ENCODE measurements around the gene KRTAP9-3. TPM values are rescaled to one million over a fixed set of nuclear protein-coding genes. Genes with fewer than 3 reads are reported as not detected.
"Not testable (repeated sequence)": the region's sequence is repeated elsewhere in the genome, so short reads cannot be mapped to it uniquely, and the experiment has no call there.

Gene KRTAP9-3
- total and polyA plus RNA-seq, 8 donors, result not detected

GRCh38 chr17:41251261-41251660 is 19.0 kb downstream of the KRTAP9-3 start:
- DNase-seq, result no peak
- Histone ChIP-seq H3K9me3 (no peaks in the 10 kb centered on the region), H3K4me1 (no peaks in the 10 kb centered on the region), H3K36me3 (no peaks in the 10 kb centered on the region), H3K4me3 (no peak overlapping the region), H3K27ac (no peak overlapping the region), H3K27me3 (peaks cover 0 to 12% (median 3%) of the 10 kb centered on the region in 3 donors)
- no peak for TF ChIP-seq EP300 (IDR thresholded peaks at IDR 0.05)
- TF ChIP-seq POLR2AphosphoS5 (IDR thresholded peaks at IDR 0.05), result no peak
- TF ChIP-seq POLR2A (IDR thresholded peaks at IDR 0.05), result no peak
- no peak for TF ChIP-seq CTCF (IDR thresholded peaks at IDR 0.05)
- intact Hi-C loops (cut with DNase I; ENCODE audit: low total_unique reads), result no loop called here
- 83 to 93% (median 90%) methylated on average over 1 of the region's 1 CpG for WGBS, 5 donors

- H3K27me3 ChIP-seq, result peaks cover 0 to 21% (median 0%) of the 10 kb centered on the region in 3 donors
- H3K4me3 ChIP-seq, result no peak overlapping the region
- no peaks in the 10 kb centered on the region for H3K36me3 ChIP-seq
- H3K27ac ChIP-seq, result no peak overlapping the region
- DNase-seq, result no peak
- no peaks in the 10 kb centered on the region for H3K4me1 ChIP-seq
- intact Hi-C loops (cut with DNase I; ENCODE audit: low total_unique reads), result no loop called here
- TF ChIP-seq POLR2AphosphoS5 (IDR thresholded peaks at IDR 0.05), result no peak
- no peak for TF ChIP-seq CTCF (IDR thresholded peaks at IDR 0.05)
- TF ChIP-seq POLR2A (IDR thresholded peaks at IDR 0.05), result no peak
- TF ChIP-seq EP300 (IDR thresholded peaks at IDR 0.05), result no peak
- WGBS, 5 donors, result 0 to 76% (median 32%) methylated on average over 1 of the region's 1 CpG
- no peaks in the 10 kb centered on the region for H3K9me3 ChIP-seq
Observed at GRCh38 chr17:41254861-41255260, 22.6 kb downstream of the KRTAP9-3 start.

- H3K27ac ChIP-seq; DNase-seq; H3K4me1 ChIP-seq; H3K4me3 ChIP-seq; H3K36me3 ChIP-seq; H3K9me3 ChIP-seq; intact Hi-C loops (cut with DNase I; ENCODE audit: low total_unique reads): not testable (repeated sequence)
- WGBS, 5 donors, result 67 to 82% (median 78%) methylated on average over 2 to 5 of the region's 5 CpGs; no CpG with 5 or more reads in 1 of the 5 donors
- H3K27me3 ChIP-seq, result peaks cover 0 to 21% (median 0%) of the 10 kb centered on the region in 3 donors
Observed at GRCh38 chr17:41255381-41256290, 23.4 kb downstream of the KRTAP9-3 start, which contains the start of gene KRTAP9-9. Gene KRTAP9-9, plus strand, starts transcription at chr17:41255384.

DNA sequence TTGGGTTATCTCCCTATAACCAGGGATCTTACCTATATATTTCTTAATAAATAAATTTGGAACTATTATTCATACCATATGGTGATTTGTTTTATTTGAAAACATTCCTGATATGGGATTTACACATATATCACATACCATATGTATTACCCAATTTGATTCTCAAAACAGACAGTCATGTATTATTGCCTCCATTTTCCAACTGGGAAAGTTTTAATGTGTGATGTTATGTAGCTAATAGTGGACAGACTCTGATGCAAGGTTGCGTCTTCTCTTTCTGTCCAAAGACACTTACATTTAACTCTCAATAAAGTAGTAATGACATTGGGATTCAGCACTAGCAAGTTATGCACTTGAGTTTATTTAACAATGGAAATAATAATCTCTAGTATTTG is 24.0 kb downstream of the KRTAP9-3 start:
- TF ChIP-seq POLR2A (IDR thresholded peaks at IDR 0.05), result no peak
- TF ChIP-seq EP300 (IDR thresholded peaks at IDR 0.05), result no peak
- DNase-seq, result no peak
- H3K27ac ChIP-seq, result no peak overlapping the region
- H3K9me3 ChIP-seq, result no peaks in the 10 kb centered on the region
- no peaks in the 10 kb centered on the region for H3K4me1 ChIP-seq
- no peaks in the 10 kb centered on the region for H3K36me3 ChIP-seq
- intact Hi-C loops (cut with DNase I; ENCODE audit: low total_unique reads), result no loop called here
- H3K4me3 ChIP-seq, result no peak overlapping the region
- peaks cover 0 to 21% (median 0%) of the 10 kb centered on the region in 3 donors for H3K27me3 ChIP-seq
- 87 to 98% (median 91%) methylated on average over 1 of the region's 1 CpG for WGBS, 5 donors

DNA sequence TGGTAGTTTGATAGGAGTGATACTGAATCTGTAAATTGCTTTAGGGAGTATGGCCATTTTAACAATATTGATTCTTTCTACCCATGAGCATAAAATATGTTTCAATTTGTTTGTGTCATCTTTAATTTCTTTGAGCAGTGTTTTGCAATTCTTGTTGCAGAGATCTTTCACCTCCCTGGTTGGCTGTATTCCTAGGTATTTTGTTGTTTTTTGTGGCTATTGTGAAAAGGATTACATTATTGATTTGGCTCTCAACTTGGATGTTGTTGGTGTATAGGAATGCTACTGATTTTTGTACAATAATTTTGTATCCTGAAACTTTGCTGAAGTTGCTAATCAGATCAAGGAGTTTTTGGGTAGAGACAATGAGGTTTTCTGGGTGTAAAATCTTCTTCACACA is 26.2 kb downstream of the KRTAP9-3 start:
- Histone ChIP-seq H3K4me3 (no peak overlapping the region), H3K36me3 (no peaks in the 10 kb centered on the region), H3K27ac (no peak overlapping the region), H3K4me1 (no peaks in the 10 kb centered on the region), H3K27me3 (peaks cover 0 to 21% (median 0%) of the 10 kb centered on the region in 3 donors), H3K9me3 (no peaks in the 10 kb centered on the region)
- intact Hi-C loops (cut with DNase I; ENCODE audit: low total_unique reads), result no loop called here
- TF ChIP-seq POLR2AphosphoS5 (IDR thresholded peaks at IDR 0.05) (no peak), EP300 (IDR thresholded peaks at IDR 0.05) (no peak), POLR2A (IDR thresholded peaks at IDR 0.05) (no peak), CTCF (IDR thresholded peaks at IDR 0.05) (no peak)
- no peak for DNase-seq
